Activated CD8-positive, alpha-beta T cell treated with anti-CD3 and anti-CD28 coated beads for 36 hours (primary cell): ENCODE measurements around the gene RBFOX1. TPM values are rescaled to one million over a fixed set of nuclear protein-coding genes. Genes with fewer than 3 reads are reported as not detected.

Experiments
- ATAC-seq: fragments of 200-7000 bp; cut with Tn5 transposase; one replicate; pipeline ENCODE4 v1.10.0; 2021; ENCODE audit warnings: mild to moderate bottlenecking, moderate library complexity
- CTCF ChIA-PET: fragments of 350-600 bp; sonication (Branson Sonifier 250); formaldehyde crosslinking; loops from one replicate; lab custom pipeline; 2021; ENCODE audit warnings: antibody characterized with exemption; lab: Charles Lee
- POLR2A ChIA-PET: fragments of 350-600 bp; sonication (Branson Sonifier 250); formaldehyde crosslinking; loops from one replicate; lab custom pipeline; 2021; ENCODE audit warnings: antibody characterized with exemption; lab: Charles Lee
- DNase-seq: peaks from one replicate; pipeline ENCODE4 v3.0.0-alpha.2; 2020
- H3K27ac Mint-ChIP-seq: one replicate; pipeline ENCODE4 v1.8.0; 2021; ENCODE audit warnings: mild to moderate bottlenecking, mixed read lengths
- H3K27me3 Mint-ChIP-seq: one replicate; pipeline ENCODE4 v1.8.0; 2021; ENCODE audit warnings: mixed read lengths
- H3K36me3 Mint-ChIP-seq: one replicate; pipeline ENCODE4 v1.8.0; 2021; ENCODE audit warnings: low read depth, mixed read lengths
- H3K4me1 Mint-ChIP-seq: one replicate; pipeline ENCODE4 v1.8.0; 2021; ENCODE audit warnings: low read depth, mixed read lengths
- H3K4me3 Mint-ChIP-seq: one replicate; pipeline ENCODE4 v1.8.0; 2021; ENCODE audit warnings: mild to moderate bottlenecking, moderate library complexity, mixed read lengths
- H3K9me3 Mint-ChIP-seq: one replicate; pipeline ENCODE4 v1.8.0; 2021; ENCODE audit warnings: mixed read lengths
- CTCF ChIP-seq: fragments of 200-600 bp; IDR thresholded peaks from one replicate; pipeline ENCODE4 v1.8.0; 2022; ENCODE audit warnings: antibody characterized with exemption, mild to moderate bottlenecking
- intact Hi-C: fragments of 100-400 bp; cut with micrococcal nuclease; formaldehyde crosslinking; loops from one replicate; pipeline ENCODE4 v1.10.0; 2022
- total RNA-seq, 2 experiments: library from RNA; stranded (reverse); gene quantifications; one replicate each; pipeline ENCODE4 v1.2.3, GENCODE V29; 2021

The RBFOX1 gene
- total RNA-seq, 2 experiments from 2014 or later, result not detected

- Mint-ChIP-seq H3K36me3 (no peaks in the 10 kb centered on the region), H3K4me1 (no peaks in the 10 kb centered on the region), H3K9me3 (peaks cover 17% of the 10 kb centered on the region), H3K27me3 (no peaks in the 10 kb centered on the region), H3K4me3 (no peak overlapping the region), H3K27ac (no peak overlapping the region)
- intact Hi-C loops, result no loop called here
- ChIA-PET CTCF (no interaction called here), POLR2A (no interaction called here)
- TF ChIP-seq CTCF, result no peak
- ATAC-seq, result no peak
- no peak for DNase-seq
Measured at GRCh38 chr16:7709186-7709585, 376.5 kb downstream of the RBFOX1 start.

GRCh38 chr16:7713244-7713643 is 380.6 kb downstream of the RBFOX1 start:
- no peaks in the 10 kb centered on the region for H3K36me3 Mint-ChIP-seq
- H3K27ac Mint-ChIP-seq, result no peak overlapping the region
- DNase-seq (no peak), ATAC-seq (no peak)
- H3K4me1 Mint-ChIP-seq, result no peaks in the 10 kb centered on the region
- H3K4me3 Mint-ChIP-seq, result no peak overlapping the region
- POLR2A ChIA-PET, result no interaction called here
- CTCF ChIA-PET, result no interaction called here
- peaks cover 3% of the 10 kb centered on the region for H3K9me3 Mint-ChIP-seq
- no peaks in the 10 kb centered on the region for H3K27me3 Mint-ChIP-seq
- TF ChIP-seq CTCF, result no peak
- intact Hi-C loops, result no loop called here

- Mint-ChIP-seq H3K4me3 (no peak overlapping the region), H3K27ac (no peak overlapping the region), H3K9me3 (no peaks in the 10 kb centered on the region), H3K36me3 (no peaks in the 10 kb centered on the region), H3K4me1 (no peaks in the 10 kb centered on the region), H3K27me3 (no peaks in the 10 kb centered on the region)
- intact Hi-C loops, result no loop called here
- DNase-seq, result no peak
- no peak for TF ChIP-seq CTCF
- no peak for ATAC-seq
- ChIA-PET CTCF (no interaction called here), POLR2A (no interaction called here)
Measured at GRCh38 chr16:7714775-7715174, 382.1 kb downstream of the RBFOX1 start.

- ATAC-seq (no peak), DNase-seq (no peak)
- Mint-ChIP-seq H3K27ac (no peak overlapping the region), H3K4me1 (no peaks in the 10 kb centered on the region), H3K4me3 (no peak overlapping the region), H3K27me3 (no peaks in the 10 kb centered on the region), H3K9me3 (peaks cover 2% of the 10 kb centered on the region), H3K36me3 (no peaks in the 10 kb centered on the region)
- intact Hi-C loops, result no loop called here
- POLR2A ChIA-PET, result no interaction called here
- CTCF ChIA-PET, result no interaction called here
- no peak for TF ChIP-seq CTCF
Measured at GRCh38 chr16:7716660-7717550, 384.3 kb downstream of the RBFOX1 start.

- peaks cover 5% of the 10 kb centered on the region for H3K9me3 Mint-ChIP-seq
- no peaks in the 10 kb centered on the region for H3K36me3 Mint-ChIP-seq
- ChIA-PET POLR2A (no interaction called here), CTCF (no interaction called here)
- no peaks in the 10 kb centered on the region for H3K27me3 Mint-ChIP-seq
- no peak overlapping the region for H3K4me3 Mint-ChIP-seq
- no peaks in the 10 kb centered on the region for H3K4me1 Mint-ChIP-seq
- H3K27ac Mint-ChIP-seq, result no peak overlapping the region
- DNase-seq (no peak), ATAC-seq (no peak)
- intact Hi-C loops, result no loop called here
- TF ChIP-seq CTCF, result no peak
Measured at GRCh38 chr16:7722761-7723160, 390.1 kb downstream of the RBFOX1 start.
